ENCODE data around the gene MCHR1. TPM values are rescaled to one million over a fixed set of nuclear protein-coding genes. Genes with fewer than 3 reads are reported as not detected.

MCHR1 gene
- total and polyA plus RNA-seq, 2 of the 13 experiments (the other 11 are each of a cell fraction or from before 2014, with no cell fraction given), result 0.40 to 0.83 TPM

GRCh38 chr22:40651563-40652501, 27.5 kb upstream of the MCHR1 start (continued):
- TF ChIP-seq TFAP4 (IDR thresholded peaks at IDR 0.05; ENCODE audit: borderline replicate concordance, low read depth) (peak; percentile 10; the same call in 1 of the 2 replicates), ZNF407 (CRISPR knock-in tag; IDR thresholded peaks at IDR 0.05; ENCODE audit: not compliant biosample characterization) (no peak), ZNF510 (CRISPR knock-in tag; IDR thresholded peaks at IDR 0.05; ENCODE audit: low read depth) (peak; percentile 71; the same call in 1 of the 2 replicates), CBFB (CRISPR knock-in tag; IDR thresholded peaks at IDR 0.05) (peak; percentile 56), ZNF230 (CRISPR knock-in tag; IDR thresholded peaks at IDR 0.05) (peak; percentile 47; the same call in 1 of the 2 replicates), RBM39 (IDR thresholded peaks at IDR 0.05; ENCODE audit: low read depth, low read length, poor library complexity, severe bottlenecking) (peak; percentile 76), NR2F1 (CRISPR knock-in tag; IDR thresholded peaks at IDR 0.05) (no peak), ZNF749 (CRISPR knock-in tag; IDR thresholded peaks at IDR 0.05; ENCODE audit: borderline replicate concordance) (peak; percentile 63; the same call in 1 of the 2 replicates), NKX3-1 (CRISPR knock-in tag; IDR thresholded peaks at IDR 0.05) (no peak; the same call in 1 of the 2 replicates), KMT2B (CRISPR knock-in tag; IDR thresholded peaks at IDR 0.05) (peak; percentile 82), TEAD2 (CRISPR knock-in tag; IDR thresholded peaks at IDR 0.05) (no peak), HNF1A (IDR thresholded peaks at IDR 0.05; ENCODE audit: low read depth) (no peak), HNF1A (CRISPR knock-in tag; IDR thresholded peaks at IDR 0.05; ENCODE audit: borderline replicate concordance) (peak; percentile 51; the same call in 1 of the 2 replicates)
- TF ChIP-seq, protein P1, sequence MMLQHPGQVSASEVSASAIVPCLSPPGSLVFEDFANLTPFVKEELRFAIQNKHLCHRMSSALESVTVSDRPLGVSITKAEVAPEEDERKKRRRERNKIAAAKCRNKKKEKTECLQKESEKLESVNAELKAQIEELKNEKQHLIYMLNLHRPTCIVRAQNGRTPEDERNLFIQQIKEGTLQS (CRISPR knock-in tag; IDR thresholded peaks at IDR 0.05), result no peak

Data from HepG2 (cell line).